Lung (tissue), 12 donors: ENCODE measurements around the gene ZNF202. TPM values are rescaled to one million over a fixed set of nuclear protein-coding genes. Genes with fewer than 3 reads are reported as not detected.

ENCODE experiments used
- ATAC-seq: fragments of 200-7000 bp; cut with Tn5 transposase; one replicate; pipeline ENCODE4 v1.9.1; 2020; ENCODE audit warnings: moderate number of reproducible peaks; ENCODE audit not compliant: insufficient read depth, low FRiP score
- DNase-seq, 3 donors: peaks; one replicate each; pipeline ENCODE4 v3.0.0-alpha.2; 2013 to 2017
- H3K27ac ChIP-seq, 2 donors: one replicate each; pipeline ENCODE4 v1.5.1; 2013; ENCODE audit warnings: mild to moderate bottlenecking in 2 of 2, moderate library complexity in 2 of 2, control low read depth in 1 of 2, inconsistent platforms in 1 of 2, low read depth in 1 of 2, low read length in 1 of 2
- H3K27me3 ChIP-seq, 3 donors: one replicate each; pipeline ENCODE4 v1.5.1; 2013; ENCODE audit warnings: low read length in 2 of 3; ENCODE audit not compliant: control insufficient read depth in 3 of 3, insufficient read depth in 3 of 3
- H3K36me3 ChIP-seq, 4 donors: one replicate each; pipeline ENCODE4 v1.5.1; 2013; ENCODE audit warnings: low read length in 4 of 4, mild to moderate bottlenecking in 1 of 4, moderate library complexity in 1 of 4; ENCODE audit not compliant: control insufficient read depth in 4 of 4, insufficient read depth in 4 of 4
- H3K4me1 ChIP-seq, 5 donors: one replicate each; pipeline ENCODE4 v1.5.1; 2013; ENCODE audit warnings: low read length in 5 of 5, mild to moderate bottlenecking in 2 of 5, moderate library complexity in 1 of 5; ENCODE audit not compliant: control insufficient read depth in 5 of 5, insufficient read depth in 5 of 5
- H3K4me3 ChIP-seq: one replicate; pipeline ENCODE4 v1.5.1; 2013; ENCODE audit warnings: mild to moderate bottlenecking, control low read depth, moderate library complexity
- H3K9ac ChIP-seq, 2 donors: one replicate each; pipeline ENCODE4 v1.5.1; 2013; ENCODE audit warnings: low read length in 2 of 2, control low read depth in 1 of 2; ENCODE audit not compliant: insufficient read depth in 1 of 2
- H3K9me3 ChIP-seq, 4 donors: one replicate each; pipeline ENCODE4 v1.5.1; 2013; ENCODE audit warnings: low read length in 3 of 4, mild to moderate bottlenecking in 1 of 4, moderate library complexity in 1 of 4; ENCODE audit not compliant: control insufficient read depth in 4 of 4, insufficient read depth in 3 of 4
- CTCF ChIP-seq: IDR thresholded peaks from 2 replicates; pipeline ENCODE4 v1.5.1; 2012; ENCODE audit warnings: mild to moderate bottlenecking; ENCODE audit errors: control extremely low read depth, extremely low read depth
- WGBS, 2 donors: extraction: QIAGEN DNeasy Blood & Tissue Kit; methylation state at CpG; one replicate each; pipeline ENCODE4 v1.1.7; 2013; 5-methylcytosine and 5-hydroxymethylcytosine counted together
- polyA plus RNA-seq, 2 donors: library from polyadenylated mRNA; stranded (reverse); fragments of 200-250 nt; gene quantifications; one replicate each; pipeline ENCODE4 v1.2.1, GENCODE V29; 2013
- total RNA-seq, 2 donors: library from RNA; depleted of rRNA in 1 of 2; stranded (reverse); fragments of >200 nt in 1 of 2; gene quantifications; one replicate each; pipeline ENCODE4 v1.2.1, GENCODE V29; 2014 to 2021
- donor health status: control.
- donor health status: control.
- donor health status: Bipolar disorder and iron deficiency.
- donor health status: healthy.
- donor health status: DM: yes; HTN: yes; CAD: no.

The ZNF202 gene
- total and polyA plus RNA-seq, 4 donors = 6.7 to 10.8 (median 9.0) TPM

DNA sequence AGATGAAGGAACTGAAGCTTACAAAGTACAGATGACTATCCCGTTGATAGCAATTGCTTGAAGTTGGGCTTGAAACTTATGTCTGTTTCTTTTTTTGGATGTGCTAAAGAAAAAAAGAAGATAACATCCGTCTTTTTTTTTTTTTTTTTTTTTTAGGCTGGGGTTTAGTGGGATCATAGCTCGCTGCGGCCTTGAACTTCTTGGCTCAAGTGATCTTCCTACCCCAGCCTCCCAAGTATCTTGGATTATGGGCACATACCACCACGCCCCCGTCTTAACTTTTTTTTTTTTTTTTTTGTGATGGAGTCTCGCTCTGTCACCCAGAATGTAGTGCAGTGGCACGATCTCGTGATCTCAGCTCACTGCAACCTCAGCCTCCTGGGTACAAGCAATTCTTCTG is 46.2 kb downstream of the ZNF202 start:
- no peak for DNase-seq
- no peak for TF ChIP-seq CTCF
- H3K9ac ChIP-seq = no peak overlapping the region
- no peaks in the 10 kb centered on the region for H3K4me1 ChIP-seq
- H3K9me3 ChIP-seq = no peaks in the 10 kb centered on the region
- no peak overlapping the region for H3K27ac ChIP-seq
- H3K27me3 ChIP-seq = peaks cover 0 to 9% (median 0%) of the 10 kb centered on the region in 3 donors
- H3K4me3 ChIP-seq = no peak overlapping the region
- H3K36me3 ChIP-seq = no peaks in the 10 kb centered on the region
- no peak for ATAC-seq
- 90 to 93% methylated on average over 9 of the region's 9 CpGs for WGBS, 2 donors

DNA sequence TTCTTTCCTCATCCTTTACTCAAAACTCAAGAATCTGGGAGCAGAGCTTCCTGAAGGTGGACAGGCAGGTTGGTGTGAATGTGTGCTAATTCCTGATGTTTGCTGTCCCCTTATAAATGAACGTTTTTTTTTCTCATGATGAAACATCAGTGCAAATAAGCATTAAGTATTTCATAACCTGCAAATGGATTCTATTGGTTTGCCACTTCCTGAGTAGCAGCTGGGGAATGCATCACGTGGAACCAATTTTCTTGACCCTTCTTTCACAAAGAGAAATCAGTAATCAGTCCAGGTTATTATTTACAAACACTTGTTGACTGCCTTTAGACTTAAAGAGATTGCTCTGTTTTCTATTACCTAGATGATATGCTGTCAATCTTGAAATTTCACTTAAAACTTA is 46.9 kb downstream of the ZNF202 start:
- no peaks in the 10 kb centered on the region for H3K4me1 ChIP-seq
- H3K4me3 ChIP-seq = no peak overlapping the region
- H3K9me3 ChIP-seq = peaks cover 0 to 2% (median 0%) of the 10 kb centered on the region in 4 donors
- H3K27ac ChIP-seq = no peak overlapping the region
- no peaks in the 10 kb centered on the region for H3K36me3 ChIP-seq
- 18 to 32% methylated on average over 2 of the region's 2 CpGs for WGBS, 2 donors
- no peak for TF ChIP-seq CTCF
- no peak for DNase-seq
- no peak for ATAC-seq
- H3K27me3 ChIP-seq = peaks cover 0 to 9% (median 0%) of the 10 kb centered on the region in 3 donors
- no peak overlapping the region for H3K9ac ChIP-seq

- Histone ChIP-seq H3K4me1 (no peaks in the 10 kb centered on the region), H3K27me3 (peaks cover 0 to 9% (median 2%) of the 10 kb centered on the region in 3 donors), H3K36me3 (no peaks in the 10 kb centered on the region), H3K27ac (no peak overlapping the region), H3K9ac (no peak overlapping the region), H3K4me3 (no peak overlapping the region), H3K9me3 (peaks cover 0 to 2% (median 0%) of the 10 kb centered on the region in 4 donors)
- no peak for TF ChIP-seq CTCF
- no peak for ATAC-seq
- DNase-seq = no peak
Measured at GRCh38 chr11:123692961-123693360, 48.5 kb downstream of the ZNF202 start.

- Histone ChIP-seq H3K36me3 (no peaks in the 10 kb centered on the region), H3K4me1 (no peaks in the 10 kb centered on the region), H3K9ac (no peak overlapping the region), H3K9me3 (peaks cover 0 to 2% (median 0%) of the 10 kb centered on the region in 4 donors), H3K27me3 (peaks cover 0 to 9% (median 2%) of the 10 kb centered on the region in 3 donors), H3K4me3 (no peak overlapping the region), H3K27ac (no peak overlapping the region)
- 80 to 85% methylated on average over 3 of the region's 3 CpGs for WGBS, 2 donors
- ATAC-seq (no peak), DNase-seq (no peak)
- TF ChIP-seq CTCF = no peak
Measured at GRCh38 chr11:123690485-123690884, 51.0 kb downstream of the ZNF202 start.
